Omental fat pad (tissue), 4 donors: Measurements from ENCODE around the gene MACROD2. TPM values are rescaled to one million over a fixed set of nuclear protein-coding genes. Genes with fewer than 3 reads are reported as not detected.

Source experiments
- ATAC-seq: fragments of 150-250 bp; one replicate; pipeline ENCODE4 v1.9.1; 2016; ENCODE audit warnings: mild to moderate bottlenecking, moderate library complexity; ENCODE audit not compliant: low FRiP score
- DNase-seq: peaks from one replicate; pipeline ENCODE4 v3.0.0-alpha.2; 2019; ENCODE audit warnings: low spot score
- CTCF ChIP-seq, 3 donors: fragments of 450-650 bp; IDR thresholded peaks; one replicate each; pipeline ENCODE4 v1.5.1; 2016 to 2017; ENCODE audit warnings: antibody characterized with exemption in 3 of 3, mild to moderate bottlenecking in 3 of 3, moderate library complexity in 2 of 3
- total RNA-seq, 4 donors: library from RNA; depleted of rRNA; stranded (reverse); fragments of >200 nt; gene quantifications; one replicate each; pipeline ENCODE4 v1.1.0, GENCODE V29; 2016

The MACROD2 gene
- total RNA-seq, 4 donors from 2014 or later, result 6.8 to 54.1 (median 7.4) TPM

GRCh38 chr20:14882157-14882556 is 886.8 kb downstream of the MACROD2 start:
- DNase-seq, result no peak
- TF ChIP-seq CTCF (IDR thresholded peaks at IDR 0.05), result no peak
- no peak for ATAC-seq

- DNase-seq (no peak), ATAC-seq (no peak)
- TF ChIP-seq CTCF (IDR thresholded peaks at IDR 0.05), result no peak
These were observed 887.5 kb downstream of the MACROD2 start for GRCh38 chr20:14882846-14883245.

GRCh38 chr20:14883324-14883723 is 888.0 kb downstream of the MACROD2 start:
- ATAC-seq (no peak), DNase-seq (no peak)
- no peak for TF ChIP-seq CTCF (IDR thresholded peaks at IDR 0.05)

- no peak for TF ChIP-seq CTCF (IDR thresholded peaks at IDR 0.05)
- DNase-seq, result no peak
- ATAC-seq, result no peak
These were observed 890.3 kb downstream of the MACROD2 start for GRCh38 chr20:14885661-14886060.

GRCh38 chr20:14888134-14888533 is 892.8 kb downstream of the MACROD2 start:
- ATAC-seq (no peak), DNase-seq (no peak)
- no peak for TF ChIP-seq CTCF (IDR thresholded peaks at IDR 0.05)

GRCh38 chr20:14889496-14890255 is 894.4 kb downstream of the MACROD2 start:
- ATAC-seq, result no peak
- no peak for TF ChIP-seq CTCF (IDR thresholded peaks at IDR 0.05)
- no peak for DNase-seq

- no peak for TF ChIP-seq CTCF (IDR thresholded peaks at IDR 0.05)
- ATAC-seq, result no peak
These were observed 895.4 kb downstream of the MACROD2 start for GRCh38 chr20:14890713-14891112.

More at GRCh38 chr20:14890713-14891112, 895.4 kb downstream of the MACROD2 start:
- DNase-seq, result no peak
